ENCODE measurements around the gene NUTM1. TPM values are rescaled to one million over a fixed set of nuclear protein-coding genes. Genes with fewer than 3 reads are reported as not detected.

The NUTM1 gene
- total and polyA plus RNA-seq, 2 experiments from 2014 or later: not detected

GRCh38 chr15:34311563-34311962 is 31.6 kb upstream of the NUTM1 start:
- Histone ChIP-seq H3K4me2 (ENCODE audit: unreplicated experiment) (no peak overlapping the region), H3K9ac (no peak overlapping the region), H3K27ac (no peak overlapping the region), H3K4me1 (ENCODE audit: insufficient read depth) (0 out of 2 replicates have a peak, but pooled peaks cover 8% of the 10 kb centered on the region), H3K9me2 (ENCODE audit: insufficient read depth) (no peaks in the 10 kb centered on the region), H2AFZ (no peak overlapping the region), H3K9me3 (ENCODE audit: low read depth) (no peaks in the 10 kb centered on the region), H3F3A (ENCODE audit: insufficient read depth) (no peaks in the 10 kb centered on the region), H4K20me1 (ENCODE audit: insufficient read depth) (no peaks in the 10 kb centered on the region), H3K4me3 (no peak overlapping the region), H3K27me3 (replicated peaks; ENCODE audit: insufficient read depth) (no peaks in the 10 kb centered on the region), H3K79me2 (ENCODE audit: insufficient read depth) (peaks cover 41% of the 10 kb centered on the region), H3K36me3 (ENCODE audit: low read depth) (no peaks in the 10 kb centered on the region)
- 92 to 93% methylated on average over 1 of the region's 1 CpG for WGBS, 2 experiments (ENCODE audit: low coverage in 1 of 2, low lambda C conversion rate in 2 of 2, missing lambda C conversion rate in 2 of 2)
- in situ Hi-C loops (cut with MboI): no loop called here
- TF ChIP-seq EZH2 (IDR thresholded peaks at IDR 0.05; ENCODE audit: insufficient read depth, poor library complexity, severe bottlenecking) (no peak), EZH2phosphoT487 (IDR thresholded peaks at IDR 0.05; ENCODE audit: insufficient read depth, low read depth) (no peak)
- DNase-seq: peak; percentile 9

- 56 to 65% methylated on average over 3 of the region's 3 CpGs for WGBS, 2 experiments (ENCODE audit: low coverage in 1 of 2, low lambda C conversion rate in 2 of 2, missing lambda C conversion rate in 2 of 2)
- H3K79me2 ChIP-seq (ENCODE audit: insufficient read depth): peaks cover 50% of the 10 kb centered on the region
- H3K36me3 ChIP-seq (ENCODE audit: low read depth): no peaks in the 10 kb centered on the region
- no peaks in the 10 kb centered on the region for H3K9me2 ChIP-seq (ENCODE audit: insufficient read depth)
- H3K4me1 ChIP-seq (ENCODE audit: insufficient read depth): 0 out of 2 replicates have a peak, but pooled peaks cover 17% of the 10 kb centered on the region
- no peaks in the 10 kb centered on the region for H4K20me1 ChIP-seq (ENCODE audit: insufficient read depth)
- peak; percentile 51 for DNase-seq
- no peak overlapping the region for H3K4me3 ChIP-seq
- H3K9ac ChIP-seq: no peak overlapping the region
- in situ Hi-C loops (cut with MboI): no loop called here
- no peaks in the 10 kb centered on the region for H3F3A ChIP-seq (ENCODE audit: insufficient read depth)
- TF ChIP-seq EZH2 (IDR thresholded peaks at IDR 0.05; ENCODE audit: insufficient read depth, poor library complexity, severe bottlenecking): no peak
- no peak for TF ChIP-seq EZH2phosphoT487 (IDR thresholded peaks at IDR 0.05; ENCODE audit: insufficient read depth, low read depth)
- no peak overlapping the region for H3K27ac ChIP-seq
- no peaks in the 10 kb centered on the region for H3K9me3 ChIP-seq (ENCODE audit: low read depth)
- H2AFZ ChIP-seq: no peak overlapping the region
- H3K27me3 ChIP-seq (replicated peaks; ENCODE audit: insufficient read depth): no peaks in the 10 kb centered on the region
- no peak overlapping the region for H3K4me2 ChIP-seq (ENCODE audit: unreplicated experiment)
Measured at GRCh38 chr15:34314491-34315490, 28.3 kb upstream of the NUTM1 start.

GRCh38 chr15:34318277-34319079 is 24.6 kb upstream of the NUTM1 start:
- Histone ChIP-seq H3K4me3 (peak overlapping the region; percentile 77), H4K20me1 (ENCODE audit: insufficient read depth) (no peaks in the 10 kb centered on the region), H3K4me1 (ENCODE audit: insufficient read depth) (0 out of 2 replicates have a peak, but pooled peaks cover 17% of the 10 kb centered on the region), H3K9me2 (ENCODE audit: insufficient read depth) (no peaks in the 10 kb centered on the region), H3K9me3 (ENCODE audit: low read depth) (no peaks in the 10 kb centered on the region), H2AFZ (peak overlapping the region; percentile 89), H3K27me3 (replicated peaks; ENCODE audit: insufficient read depth) (no peaks in the 10 kb centered on the region), H3K79me2 (ENCODE audit: insufficient read depth) (peaks cover 45% of the 10 kb centered on the region), H3F3A (ENCODE audit: insufficient read depth) (no peaks in the 10 kb centered on the region), H3K36me3 (ENCODE audit: low read depth) (no peaks in the 10 kb centered on the region), H3K27ac (peak overlapping the region; percentile 33), H3K9ac (peak overlapping the region; percentile 78), H3K4me2 (ENCODE audit: unreplicated experiment) (peak overlapping the region; percentile 83)
- DNase-seq: peak; percentile 88
- TF ChIP-seq EZH2phosphoT487 (IDR thresholded peaks at IDR 0.05; ENCODE audit: insufficient read depth, low read depth): no peak
- TF ChIP-seq EZH2 (IDR thresholded peaks at IDR 0.05; ENCODE audit: insufficient read depth, poor library complexity, severe bottlenecking): no peak
- in situ Hi-C loops (cut with MboI): no loop called here
- WGBS, 2 experiments (ENCODE audit: low coverage in 1 of 2, low lambda C conversion rate in 2 of 2, missing lambda C conversion rate in 2 of 2): 3 to 4% methylated on average over 10 of the region's 10 CpGs

DNA sequence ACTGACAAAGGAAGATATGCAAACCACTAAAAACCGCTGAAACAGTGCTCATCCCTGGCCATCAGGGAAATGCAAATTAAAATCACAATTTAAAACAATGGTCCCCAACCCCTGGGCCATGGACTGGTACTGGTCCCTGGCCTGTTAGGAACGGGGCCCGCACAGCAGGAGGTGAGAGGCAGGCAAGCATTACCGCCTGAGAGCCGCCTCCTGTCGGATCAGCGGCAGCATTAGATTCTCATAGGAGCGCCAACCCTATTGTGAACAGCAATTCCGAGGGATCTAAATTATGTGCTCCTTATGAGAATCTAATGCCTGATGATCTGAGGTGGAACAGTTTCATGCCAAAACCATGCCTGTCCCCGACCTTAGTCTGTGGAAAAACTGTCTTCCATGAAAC is 19.9 kb upstream of the NUTM1 start:
- Histone ChIP-seq H3K4me2 (ENCODE audit: unreplicated experiment) (no peak overlapping the region), H3K9me3 (ENCODE audit: low read depth) (no peaks in the 10 kb centered on the region), H3K36me3 (ENCODE audit: low read depth) (no peaks in the 10 kb centered on the region), H3K4me1 (ENCODE audit: insufficient read depth) (no peaks in the 10 kb centered on the region), H3K79me2 (ENCODE audit: insufficient read depth) (peaks cover 25% of the 10 kb centered on the region), H3F3A (ENCODE audit: insufficient read depth) (no peaks in the 10 kb centered on the region), H3K27ac (no peak overlapping the region), H3K27me3 (replicated peaks; ENCODE audit: insufficient read depth) (no peaks in the 10 kb centered on the region), H3K4me3 (no peak overlapping the region), H3K9me2 (ENCODE audit: insufficient read depth) (no peaks in the 10 kb centered on the region), H4K20me1 (ENCODE audit: insufficient read depth) (no peaks in the 10 kb centered on the region), H2AFZ (no peak overlapping the region), H3K9ac (no peak overlapping the region)
- 86 to 90% methylated on average over 10 of the region's 10 CpGs for WGBS, 2 experiments (ENCODE audit: low coverage in 1 of 2, low lambda C conversion rate in 2 of 2, missing lambda C conversion rate in 2 of 2)
- in situ Hi-C loops (cut with MboI): no loop called here
- no peak for DNase-seq
- TF ChIP-seq EZH2phosphoT487 (IDR thresholded peaks at IDR 0.05; ENCODE audit: insufficient read depth, low read depth): no peak
- TF ChIP-seq EZH2 (IDR thresholded peaks at IDR 0.05; ENCODE audit: insufficient read depth, poor library complexity, severe bottlenecking): no peak

Data from GM23248 (cell line).